Renal cortex interstitium (tissue), 11 donors: ENCODE data around the gene ADAMTS2. TPM values are rescaled to one million over a fixed set of nuclear protein-coding genes. Genes with fewer than 3 reads are reported as not detected.
A peak's percentile ranks its signal among the peaks of the same experiment; 100 is the strongest.

Experiments
- DNase-seq, 11 donors: peaks; one replicate each; pipeline ENCODE4 v3.0.0-alpha.2; 2013; ENCODE audit warnings: low read depth in 9 of 11, low spot score in 4 of 11; ENCODE audit errors: extremely low read depth in 1 of 11
- polyA plus RNA-seq, 3 donors: library from polyadenylated mRNA; unstranded; fragments of 120-200 nt; gene quantifications; one replicate each; pipeline ENCODE4 v1.2.1, GENCODE V29; 2013; ENCODE audit not compliant: insufficient read length in 3 of 3

ADAMTS2 gene
- polyA plus RNA-seq, 3 donors, result 9.9 to 14.0 (median 10.6) TPM

- DNase-seq, result no peak
These were observed 174.7 kb downstream of the ADAMTS2 start for GRCh38 chr5:179170606-179171005.

DNA sequence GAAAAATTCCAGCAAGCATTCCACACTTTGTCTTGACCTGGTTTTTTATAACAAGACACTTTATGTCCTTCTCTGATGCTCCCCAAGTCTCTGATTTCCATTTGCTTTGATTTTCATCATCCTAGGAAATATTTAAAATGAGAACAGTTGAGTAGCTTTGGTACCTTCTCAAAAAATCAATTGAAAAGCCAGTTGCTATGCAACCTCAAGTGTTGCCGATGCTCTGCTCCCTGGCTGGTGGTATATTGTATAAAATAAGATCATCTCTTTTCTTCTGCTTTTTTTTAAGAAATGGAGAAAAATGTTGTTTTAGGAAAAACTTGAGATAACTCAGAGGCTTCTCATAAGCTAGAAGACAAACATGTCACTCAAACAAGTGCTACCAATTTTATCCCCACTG, 175.4 kb downstream of the ADAMTS2 start:
- no peak for DNase-seq

GRCh38 chr5:179168664-179169063, 176.6 kb downstream of the ADAMTS2 start:
- no peak for DNase-seq

DNA sequence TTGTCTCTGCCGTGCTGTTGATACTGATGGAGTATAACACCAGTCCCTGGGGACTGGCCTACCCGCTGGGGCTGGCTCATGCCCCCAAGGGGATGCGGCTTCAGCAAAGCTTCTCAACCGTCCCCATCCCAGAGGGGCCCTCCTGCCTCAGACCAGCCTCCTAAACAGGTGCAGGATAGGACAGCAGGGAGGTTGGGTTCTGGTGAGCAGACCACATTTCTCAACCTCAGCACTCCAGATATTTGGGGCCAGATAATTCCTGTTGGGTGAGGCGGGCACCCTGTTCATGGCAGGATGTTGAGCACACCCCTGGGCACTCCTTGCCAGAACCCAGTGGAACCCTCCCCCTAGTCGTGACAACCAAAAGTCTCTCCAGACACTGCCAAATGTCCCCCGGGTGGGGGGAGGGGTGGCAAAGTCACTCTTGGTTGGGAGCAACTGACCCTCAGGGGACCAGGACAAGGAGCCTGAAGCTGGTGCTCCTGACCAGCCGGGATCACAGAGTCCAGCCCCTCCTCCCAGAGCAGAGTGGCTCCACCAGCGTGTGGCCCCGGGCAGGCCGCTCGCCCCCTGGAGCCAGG, 177.3 kb downstream of the ADAMTS2 start:
- DNase-seq, result no peak

GRCh38 chr5:179166886-179167841, 178.1 kb downstream of the ADAMTS2 start:
- peak in 8 of 11 donors; percentile 39 to 58 (median 48) for DNase-seq

GRCh38 chr5:179166171-179166885, 178.9 kb downstream of the ADAMTS2 start:
- DNase-seq, result no peak

- DNase-seq, result no peak
These were observed 179.7 kb downstream of the ADAMTS2 start for GRCh38 chr5:179165421-179166170.

DNA sequence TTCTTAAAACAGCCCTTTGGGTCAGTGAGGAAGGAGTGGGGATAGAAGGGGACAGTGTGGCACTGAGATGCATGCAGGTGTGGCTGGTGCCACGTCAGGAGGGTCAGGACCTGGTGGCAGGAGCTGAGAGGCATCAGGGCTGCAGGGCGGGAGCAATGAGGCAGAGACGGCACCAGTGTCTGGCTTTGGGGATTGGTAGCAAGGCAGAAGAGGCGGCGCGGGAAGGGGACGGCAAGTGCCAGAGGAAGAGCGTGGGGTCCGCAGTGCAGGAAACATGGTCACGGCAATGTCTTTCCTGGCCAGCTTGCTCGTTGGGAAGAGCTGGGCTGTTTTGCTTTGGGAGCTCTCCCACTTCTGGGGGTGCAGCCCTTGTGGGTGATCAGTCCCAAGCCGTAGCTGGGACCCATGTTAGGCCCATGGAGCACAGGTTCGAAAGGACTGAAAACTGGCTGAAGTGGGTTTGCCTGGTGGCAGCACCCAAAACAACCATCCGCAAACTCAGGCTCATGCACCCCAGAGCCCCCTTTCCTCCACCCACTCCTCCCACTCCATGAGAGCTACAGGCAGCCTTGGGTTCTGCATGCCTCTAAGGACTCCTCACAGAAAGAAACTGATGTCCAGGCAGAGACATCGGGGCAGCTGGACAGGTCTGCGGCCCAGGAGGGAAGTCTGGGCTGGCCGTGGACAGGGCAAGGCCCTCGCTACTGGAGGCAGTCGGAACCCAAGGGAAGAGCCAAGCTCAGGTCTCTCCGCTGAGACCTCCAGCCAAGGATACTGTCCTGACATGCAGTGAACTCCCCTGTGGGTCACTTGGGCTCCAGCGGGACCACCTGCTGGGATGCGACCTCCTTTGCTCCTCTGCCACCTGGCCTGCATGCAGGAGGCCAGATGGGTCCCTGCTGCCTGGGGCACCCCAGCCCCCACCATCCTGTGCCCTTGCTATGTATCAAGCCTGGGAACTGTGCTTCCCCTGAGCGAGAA, 180.6 kb downstream of the ADAMTS2 start:
- DNase-seq, result no peak

- DNase-seq, result no peak
These were observed 181.8 kb downstream of the ADAMTS2 start for GRCh38 chr5:179163236-179164155.

- no peak for DNase-seq
These were observed 182.7 kb downstream of the ADAMTS2 start for GRCh38 chr5:179162351-179163235.

- DNase-seq, result no peak
These were observed 183.4 kb downstream of the ADAMTS2 start for GRCh38 chr5:179161901-179162300.

GRCh38 chr5:179160584-179160983, 184.7 kb downstream of the ADAMTS2 start:
- no peak for DNase-seq

DNA sequence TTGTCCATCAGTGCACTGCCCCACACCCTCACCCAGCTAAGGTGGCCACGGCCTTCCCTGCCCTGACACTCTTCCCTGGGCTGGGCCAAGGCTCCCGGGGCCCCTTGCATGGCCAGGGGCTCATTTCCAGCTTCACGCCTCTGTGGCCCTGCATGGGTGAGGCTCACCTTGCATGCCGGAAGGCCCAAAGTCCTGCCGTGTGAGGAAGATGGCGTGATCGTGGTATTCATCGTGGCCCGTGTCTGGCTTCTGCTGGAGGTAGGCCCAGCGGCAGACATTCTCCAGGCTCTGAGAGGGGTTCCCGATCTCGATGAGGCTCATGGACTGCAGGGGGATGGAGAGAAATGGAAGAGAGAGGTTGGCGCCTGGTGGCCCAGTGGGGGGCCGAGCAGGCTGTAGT, 186.7 kb downstream of the ADAMTS2 start:
- no peak for DNase-seq

- DNase-seq, result no peak
These were observed 190.0 kb downstream of the ADAMTS2 start for GRCh38 chr5:179154991-179155955.
